OCI-LY3 (cell line): ENCODE measurements around the gene TLN1.

Source experiments
- H2AFZ ChIP-seq: fragments of 200-600, 300-600 bp; shearing (Covaris generic); 2 replicates; pipeline ENCODE4 v1.6.0; 2014; ENCODE audit warnings: antibody characterized with exemption, low read depth, low read length
- H3K27ac ChIP-seq: fragments of 200-600, 300-600 bp; sonication (generic); 2 replicates; pipeline ENCODE4 v1.5.1; 2014; ENCODE audit warnings: mild to moderate bottlenecking, low read length, moderate library complexity, mixed read lengths
- H3K27me3 ChIP-seq: fragments of 200-600, 300-600 bp; sonication (generic); 2 replicates; pipeline ENCODE4 v1.6.1; 2014; ENCODE audit warnings: low read depth, low read length, mixed read lengths
- H3K36me3 ChIP-seq: fragments of 200-600, 300-600 bp; sonication (generic); replicated peaks from 2 replicates; pipeline ENCODE3; 2014; ENCODE audit warnings: low read depth, low read length, mixed read lengths
- H3K4me1 ChIP-seq: fragments of 300-600, 200-600 bp; sonication (generic); 2 replicates; pipeline ENCODE4 v1.6.1; 2014; ENCODE audit warnings: low read length, mixed read lengths
- H3K4me2 ChIP-seq: fragments of 200-600, 300-600 bp; sonication (generic); 2 replicates; pipeline ENCODE4 v1.6.1; 2014; ENCODE audit warnings: low read length, mixed read lengths
- H3K4me3 ChIP-seq: fragments of 300-600, 200-600 bp; sonication (generic); 2 replicates; pipeline ENCODE4 v1.5.1; 2014; ENCODE audit warnings: antibody characterized with exemption, mild to moderate bottlenecking, low read length, moderate library complexity
- H3K79me2 ChIP-seq: fragments of 300-600, 200-600 bp; shearing (Covaris generic); 2 replicates; pipeline ENCODE4 v1.6.1; 2014; ENCODE audit warnings: mild to moderate bottlenecking, low read length, mixed read lengths
- H3K9ac ChIP-seq: fragments of 300-600, 200-600 bp; shearing (Covaris generic); 2 replicates; pipeline ENCODE4 v1.6.0; 2014; ENCODE audit warnings: mild to moderate bottlenecking, low read length, moderate library complexity
- H3K9me3 ChIP-seq: fragments of 200-600, 300-600 bp; shearing (Covaris generic); 2 replicates; pipeline ENCODE4 v1.6.1; 2014; ENCODE audit warnings: low read length, mixed read lengths; ENCODE audit not compliant: insufficient read depth
- H4K20me1 ChIP-seq: fragments of 200-600, 300-600 bp; sonication (generic); 2 replicates; pipeline ENCODE4 v1.6.1; 2016; ENCODE audit warnings: low read length, mixed read lengths; ENCODE audit not compliant: insufficient read depth
- CTCF ChIP-seq: fragments of 200-600, 300-600 bp; sonication (generic); IDR thresholded peaks from 2 replicates; pipeline ENCODE4 v1.5.1; 2014; ENCODE audit warnings: antibody characterized with exemption, low read length, low read depth
- EZH2phosphoT487 ChIP-seq: fragments of 200-600 bp; shearing (Covaris generic); IDR thresholded peaks from 2 replicates; pipeline ENCODE4 v1.6.1; 2018; ENCODE audit warnings: antibody characterized with exemption, mixed run types, low read depth

TLN1 gene

DNA sequence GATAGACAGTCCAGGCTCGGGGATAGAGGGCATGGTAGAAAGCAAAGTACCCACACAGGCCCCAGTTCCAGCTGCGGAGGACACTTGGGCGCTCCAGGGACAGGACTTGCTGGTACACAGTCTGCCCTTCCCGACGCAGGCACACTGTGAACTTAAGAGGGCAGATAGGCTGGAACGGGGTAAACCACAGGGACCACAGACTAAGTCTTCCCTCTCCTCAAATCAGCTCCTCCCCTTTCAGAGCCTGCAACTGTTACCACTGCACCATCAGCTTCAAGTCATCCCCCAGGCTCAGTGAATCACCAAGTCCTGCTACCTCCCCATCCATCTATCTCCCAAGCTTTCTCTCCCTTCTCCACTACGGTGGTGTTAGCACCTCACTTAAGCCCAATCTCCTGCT lies 9.7 kb upstream of the TLN1 start:
- Histone ChIP-seq H4K20me1 (no peaks in the 10 kb centered on the region), H3K27ac (no peak overlapping the region), H3K4me1 (peaks cover 10% of the 10 kb centered on the region), H3K4me2 (no peak overlapping the region), H2AFZ (no peak overlapping the region), H3K27me3 (no peaks in the 10 kb centered on the region), H3K4me3 (no peak overlapping the region), H3K9me3 (no peaks in the 10 kb centered on the region), H3K79me2 (peaks cover 16% of the 10 kb centered on the region), H3K9ac (no peak overlapping the region), H3K36me3 (peaks cover 46% of the 10 kb centered on the region)
- no peak for TF ChIP-seq EZH2phosphoT487
- TF ChIP-seq CTCF: no peak

GRCh38 chr9:35740243-35740642 lies 8.2 kb upstream of the TLN1 start:
- Histone ChIP-seq H3K79me2 (peaks cover 4% of the 10 kb centered on the region; the same call in 1 of the 2 replicates), H3K36me3 (peaks cover 50% of the 10 kb centered on the region), H3K27me3 (no peaks in the 10 kb centered on the region), H3K4me1 (no peaks in the 10 kb centered on the region), H3K9ac (no peak overlapping the region), H3K9me3 (no peaks in the 10 kb centered on the region), H3K4me3 (no peak overlapping the region), H3K27ac (no peak overlapping the region), H4K20me1 (no peaks in the 10 kb centered on the region), H3K4me2 (no peak overlapping the region), H2AFZ (no peak overlapping the region)
- TF ChIP-seq CTCF (no peak), EZH2phosphoT487 (no peak)

DNA sequence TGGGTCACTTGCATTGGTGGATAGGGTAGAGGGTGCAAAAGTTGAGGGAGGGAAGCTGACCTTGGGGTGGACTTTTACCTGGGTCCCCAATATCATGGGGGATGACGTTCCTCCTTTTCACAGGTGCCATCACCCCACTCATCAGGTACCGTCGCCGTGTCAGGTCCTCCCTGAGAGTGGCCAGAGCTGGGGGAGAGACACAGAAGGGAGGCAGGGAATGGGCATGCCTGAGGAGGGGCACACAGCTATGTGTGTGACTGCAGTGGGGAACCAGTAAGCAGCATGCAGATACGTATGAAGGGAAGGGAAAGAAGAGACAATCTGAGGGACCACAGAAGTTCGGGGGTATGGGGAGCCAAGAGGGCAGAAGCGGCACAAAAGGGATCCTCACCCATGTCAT lies 6.9 kb upstream of the TLN1 start:
- Histone ChIP-seq H3K9ac (no peak overlapping the region), H3K27ac (no peak overlapping the region), H3K4me1 (0 out of 2 replicates have a peak, but pooled peaks cover 2% of the 10 kb centered on the region), H3K79me2 (no peaks in the 10 kb centered on the region; the same call in 1 of the 2 replicates), H2AFZ (no peak overlapping the region), H4K20me1 (no peaks in the 10 kb centered on the region), H3K36me3 (peaks cover 42% of the 10 kb centered on the region), H3K4me3 (no peak overlapping the region), H3K27me3 (no peaks in the 10 kb centered on the region), H3K4me2 (no peak overlapping the region), H3K9me3 (no peaks in the 10 kb centered on the region)
- TF ChIP-seq EZH2phosphoT487 (no peak), CTCF (no peak)

- peaks cover 10% of the 10 kb centered on the region for H3K4me1 ChIP-seq
- H3K36me3 ChIP-seq: peaks cover 40% of the 10 kb centered on the region
- no peak overlapping the region for H2AFZ ChIP-seq
- no peak overlapping the region for H3K4me2 ChIP-seq
- no peaks in the 10 kb centered on the region for H3K27me3 ChIP-seq
- H4K20me1 ChIP-seq: no peaks in the 10 kb centered on the region
- TF ChIP-seq CTCF (no peak), EZH2phosphoT487 (no peak)
- peaks cover 5% of the 10 kb centered on the region for H3K79me2 ChIP-seq
- H3K9ac ChIP-seq: no peak overlapping the region
- H3K27ac ChIP-seq: no peak overlapping the region
- H3K4me3 ChIP-seq: no peak overlapping the region
- H3K9me3 ChIP-seq: no peaks in the 10 kb centered on the region
These were observed 6.2 kb upstream of the TLN1 start for GRCh38 chr9:35738186-35738585.
